ENCODE results near the gene GALNT15. TPM values are rescaled to one million over a fixed set of nuclear protein-coding genes. Genes with fewer than 3 reads are reported as not detected.

Gene GALNT15
- total RNA-seq, 1 donor from 2014 or later = not detected

DNA sequence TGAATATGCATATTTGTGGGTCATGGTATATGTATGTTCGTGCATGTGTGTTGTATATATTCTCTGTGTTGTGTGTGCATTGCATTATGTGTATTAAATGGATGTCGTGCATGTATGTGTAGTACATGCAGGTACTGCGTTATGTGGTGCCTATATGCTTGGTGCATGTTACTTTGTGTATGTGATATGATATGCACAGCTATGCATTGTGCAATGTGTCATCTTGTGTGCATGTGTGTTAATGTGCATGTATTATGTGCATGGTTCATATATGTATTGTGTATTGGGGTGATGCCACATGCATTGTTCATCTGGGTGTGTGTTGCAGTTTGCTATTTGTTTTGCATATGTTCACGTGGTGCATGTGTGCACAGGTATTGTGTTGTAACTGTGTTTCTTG lies 2.9 kb downstream of the GALNT15 start:
- TF ChIP-seq EZH2phosphoT487 (IDR thresholded peaks at IDR 0.05) (no peak), EZH2 (IDR thresholded peaks at IDR 0.05) (no peak)
- TF ChIP-seq, protein P1, sequence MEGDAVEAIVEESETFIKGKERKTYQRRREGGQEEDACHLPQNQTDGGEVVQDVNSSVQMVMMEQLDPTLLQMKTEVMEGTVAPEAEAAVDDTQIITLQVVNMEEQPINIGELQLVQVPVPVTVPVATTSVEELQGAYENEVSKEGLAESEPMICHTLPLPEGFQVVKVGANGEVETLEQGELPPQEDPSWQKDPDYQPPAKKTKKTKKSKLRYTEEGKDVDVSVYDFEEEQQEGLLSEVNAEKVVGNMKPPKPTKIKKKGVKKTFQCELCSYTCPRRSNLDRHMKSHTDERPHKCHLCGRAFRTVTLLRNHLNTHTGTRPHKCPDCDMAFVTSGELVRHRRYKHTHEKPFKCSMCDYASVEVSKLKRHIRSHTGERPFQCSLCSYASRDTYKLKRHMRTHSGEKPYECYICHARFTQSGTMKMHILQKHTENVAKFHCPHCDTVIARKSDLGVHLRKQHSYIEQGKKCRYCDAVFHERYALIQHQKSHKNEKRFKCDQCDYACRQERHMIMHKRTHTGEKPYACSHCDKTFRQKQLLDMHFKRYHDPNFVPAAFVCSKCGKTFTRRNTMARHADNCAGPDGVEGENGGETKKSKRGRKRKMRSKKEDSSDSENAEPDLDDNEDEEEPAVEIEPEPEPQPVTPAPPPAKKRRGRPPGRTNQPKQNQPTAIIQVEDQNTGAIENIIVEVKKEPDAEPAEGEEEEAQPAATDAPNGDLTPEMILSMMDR (IDR thresholded peaks at IDR 0.05) = no peak
- H3F3A ChIP-seq (ENCODE audit: low read depth) = peaks cover 5% of the 10 kb centered on the region
- no peaks in the 10 kb centered on the region for H3K36me3 ChIP-seq
- Mint-ChIP-seq H3K4me3 (no peak overlapping the region), H3K36me3 (no peaks in the 10 kb centered on the region), H3K9me3 (no peaks in the 10 kb centered on the region), H3K27me3 (ENCODE audit: insufficient read depth, low read depth) (peaks cover 9% of the 10 kb centered on the region), H3K27ac (no peak overlapping the region), H3K4me1 (peaks cover 28% of the 10 kb centered on the region)
- no peak for DNase-seq (ENCODE audit: low spot score)
- no peak overlapping the region for H2AFZ ChIP-seq (replicated peaks)
- H3K27me3 ChIP-seq = peaks cover 5% of the 10 kb centered on the region
- no peaks in the 10 kb centered on the region for H3K79me2 ChIP-seq (ENCODE audit: low read depth)
- no peaks in the 10 kb centered on the region for H3K9me3 ChIP-seq (ENCODE audit: low read depth)
- H4K20me1 ChIP-seq (ENCODE audit: low read depth) = no peaks in the 10 kb centered on the region
- no peak overlapping the region for H3K4me2 ChIP-seq
- no peaks in the 10 kb centered on the region for H3K4me1 ChIP-seq
- H3K9ac ChIP-seq = no peak overlapping the region
- H3K27ac ChIP-seq = no peak overlapping the region
- no peak overlapping the region for H3K4me3 ChIP-seq

GRCh38 chr3:16177962-16178627 lies 3.6 kb downstream of the GALNT15 start:
- Mint-ChIP-seq H3K9me3 (no peaks in the 10 kb centered on the region), H3K27ac (no peak overlapping the region), H3K4me3 (no peak overlapping the region), H3K27me3 (ENCODE audit: insufficient read depth, low read depth) (peaks cover 9% of the 10 kb centered on the region), H3K4me1 (peaks cover 28% of the 10 kb centered on the region), H3K36me3 (no peaks in the 10 kb centered on the region)
- Histone ChIP-seq H3K9me3 (ENCODE audit: low read depth) (no peaks in the 10 kb centered on the region), H3K27me3 (peaks cover 5% of the 10 kb centered on the region), H3K4me3 (no peak overlapping the region), H3F3A (ENCODE audit: low read depth) (peaks cover 5% of the 10 kb centered on the region), H3K4me2 (no peak overlapping the region), H3K27ac (no peak overlapping the region), H4K20me1 (ENCODE audit: low read depth) (no peaks in the 10 kb centered on the region), H3K9ac (no peak overlapping the region), H2AFZ (replicated peaks) (peak overlapping the region; percentile 45), H3K79me2 (ENCODE audit: low read depth) (no peaks in the 10 kb centered on the region), H3K4me1 (no peaks in the 10 kb centered on the region), H3K36me3 (no peaks in the 10 kb centered on the region)
- TF ChIP-seq EZH2phosphoT487 (IDR thresholded peaks at IDR 0.05) = no peak
- TF ChIP-seq, protein P1 (IDR thresholded peaks at IDR 0.05) = peak; percentile 96
- DNase-seq (ENCODE audit: low spot score) = peak; percentile 89

DNA sequence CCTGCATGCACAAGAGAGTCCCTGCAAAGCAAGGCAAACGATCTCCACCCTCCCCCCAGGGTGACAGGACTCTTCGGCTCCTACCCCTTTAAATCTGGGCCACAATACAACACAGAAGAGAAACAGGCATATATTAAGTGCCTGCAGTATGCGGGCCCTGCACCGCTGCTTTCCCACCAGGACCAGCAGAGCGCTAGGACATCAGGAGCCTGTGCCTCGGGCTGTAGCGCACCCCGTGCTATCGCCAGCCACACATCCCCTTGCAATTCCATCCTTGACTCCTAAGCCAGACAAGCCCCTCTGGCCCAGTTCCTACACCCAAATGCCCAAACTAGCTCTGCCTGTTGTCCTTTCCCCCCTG lies 4.1 kb downstream of the GALNT15 start:
- peak overlapping the region; percentile 45 for H2AFZ ChIP-seq (replicated peaks)
- H4K20me1 ChIP-seq (ENCODE audit: low read depth) = no peaks in the 10 kb centered on the region
- peaks cover 9% of the 10 kb centered on the region for H3K27me3 Mint-ChIP-seq (ENCODE audit: insufficient read depth, low read depth)
- peaks cover 5% of the 10 kb centered on the region for H3K27me3 ChIP-seq
- peaks cover 5% of the 10 kb centered on the region for H3F3A ChIP-seq (ENCODE audit: low read depth)
- H3K9ac ChIP-seq = no peak overlapping the region
- no peaks in the 10 kb centered on the region for H3K36me3 Mint-ChIP-seq
- peaks cover 30% of the 10 kb centered on the region for H3K4me1 Mint-ChIP-seq
- H3K36me3 ChIP-seq = no peaks in the 10 kb centered on the region
- H3K4me3 Mint-ChIP-seq = no peak overlapping the region
- no peak for DNase-seq (ENCODE audit: low spot score)
- no peak overlapping the region for H3K4me2 ChIP-seq
- TF ChIP-seq, protein P1 (IDR thresholded peaks at IDR 0.05) = no peak
- TF ChIP-seq EZH2phosphoT487 (IDR thresholded peaks at IDR 0.05) (no peak), EZH2 (IDR thresholded peaks at IDR 0.05) (no peak)
- no peak overlapping the region for H3K27ac ChIP-seq
- H3K27ac Mint-ChIP-seq = no peak overlapping the region
- H3K79me2 ChIP-seq (ENCODE audit: low read depth) = no peaks in the 10 kb centered on the region
- no peak overlapping the region for H3K4me3 ChIP-seq
- no peaks in the 10 kb centered on the region for H3K4me1 ChIP-seq
- H3K9me3 ChIP-seq (ENCODE audit: low read depth) = no peaks in the 10 kb centered on the region
- H3K9me3 Mint-ChIP-seq = no peaks in the 10 kb centered on the region
